ENCODE data around the gene ITPR1.
A peak's percentile ranks its signal among the peaks of the same experiment; 100 is the strongest.

ITPR1 gene

GRCh38 chr3:4643904-4644547, 150.9 kb downstream of the ITPR1 start:
- no peak for DNase-seq (ENCODE audit: low read depth)

GRCh38 chr3:4644951-4645350, 151.8 kb downstream of the ITPR1 start:
- no peak for DNase-seq (ENCODE audit: low read depth)

- no peak for DNase-seq (ENCODE audit: low read depth)
Measured at GRCh38 chr3:4645468-4645867, 152.3 kb downstream of the ITPR1 start.

GRCh38 chr3:4647411-4647810, 154.3 kb downstream of the ITPR1 start:
- no peak for DNase-seq (ENCODE audit: low read depth)

GRCh38 chr3:4655145-4656045, 162.2 kb downstream of the ITPR1 start:
- no peak for DNase-seq (ENCODE audit: low read depth)

GRCh38 chr3:4656059-4656458, 162.9 kb downstream of the ITPR1 start:
- DNase-seq (ENCODE audit: low read depth) = peak; percentile 51

GRCh38 chr3:4656626-4657328, 163.6 kb downstream of the ITPR1 start:
- no peak for DNase-seq (ENCODE audit: low read depth)

GRCh38 chr3:4660936-4661335, 167.8 kb downstream of the ITPR1 start:
- DNase-seq (ENCODE audit: low read depth) = no peak

- DNase-seq (ENCODE audit: low read depth) = no peak
Measured at GRCh38 chr3:4664412-4664811, 171.3 kb downstream of the ITPR1 start.

- DNase-seq (ENCODE audit: low read depth) = no peak
Measured at GRCh38 chr3:4665197-4665596, 172.0 kb downstream of the ITPR1 start.

GRCh38 chr3:4666071-4666470, 172.9 kb downstream of the ITPR1 start:
- no peak for DNase-seq (ENCODE audit: low read depth)

- DNase-seq (ENCODE audit: low read depth) = no peak
Measured at GRCh38 chr3:4670352-4670751, 177.2 kb downstream of the ITPR1 start.

- no peak for DNase-seq (ENCODE audit: low read depth)
Measured at GRCh38 chr3:4672725-4673275, 179.7 kb downstream of the ITPR1 start.

GRCh38 chr3:4674216-4674615, 181.1 kb downstream of the ITPR1 start:
- no peak for DNase-seq (ENCODE audit: low read depth)

GRCh38 chr3:4675704-4676103, 182.6 kb downstream of the ITPR1 start:
- DNase-seq (ENCODE audit: low read depth) = no peak

GRCh38 chr3:4678320-4678719, 185.2 kb downstream of the ITPR1 start:
- no peak for DNase-seq (ENCODE audit: low read depth)

GRCh38 chr3:4680227-4680691, 187.1 kb downstream of the ITPR1 start:
- DNase-seq (ENCODE audit: low read depth) = no peak

- no peak for DNase-seq (ENCODE audit: low read depth)
Measured at GRCh38 chr3:4680871-4681300, 187.7 kb downstream of the ITPR1 start.

- DNase-seq (ENCODE audit: low read depth) = no peak
Measured at GRCh38 chr3:4681301-4681700, 188.2 kb downstream of the ITPR1 start.

GRCh38 chr3:4684117-4684516, 191.0 kb downstream of the ITPR1 start:
- no peak for DNase-seq (ENCODE audit: low read depth)

- DNase-seq (ENCODE audit: low read depth) = no peak
Measured at GRCh38 chr3:4684976-4685375, 191.8 kb downstream of the ITPR1 start.

GRCh38 chr3:4685673-4686345, 192.7 kb downstream of the ITPR1 start:
- no peak for DNase-seq (ENCODE audit: low read depth)
